Iris pigment epithelial cell (primary cell): ENCODE data around the gene PACSIN3.

Source experiments
- DNase-seq: peaks from one replicate; pipeline ENCODE4 v3.0.0-alpha.2; 2011; ENCODE audit warnings: low read depth

PACSIN3 gene

GRCh38 chr11:47152953-47153950, 33.0 kb downstream of the PACSIN3 start:
- DNase-seq: peak; percentile 66

GRCh38 chr11:47152126-47152952, 33.9 kb downstream of the PACSIN3 start:
- DNase-seq: no peak

- no peak for DNase-seq
Observed at GRCh38 chr11:47149782-47150181, 36.5 kb downstream of the PACSIN3 start.

- DNase-seq: no peak
Observed at GRCh38 chr11:47148903-47149531, 37.2 kb downstream of the PACSIN3 start.

- no peak for DNase-seq
Observed at GRCh38 chr11:47148270-47148669, 38.0 kb downstream of the PACSIN3 start.

- DNase-seq: no peak
Observed at GRCh38 chr11:47147681-47148080, 38.6 kb downstream of the PACSIN3 start.

GRCh38 chr11:47147250-47147649, 39.0 kb downstream of the PACSIN3 start:
- DNase-seq: no peak

- DNase-seq: no peak
Observed at GRCh38 chr11:47144541-47144940, 41.7 kb downstream of the PACSIN3 start.

GRCh38 chr11:47143322-47143721, 42.9 kb downstream of the PACSIN3 start:
- DNase-seq: peak; percentile 86

GRCh38 chr11:47139878-47140277, 46.4 kb downstream of the PACSIN3 start:
- DNase-seq: no peak

GRCh38 chr11:47137476-47137875, 48.8 kb downstream of the PACSIN3 start:
- DNase-seq: no peak

- no peak for DNase-seq
Observed at GRCh38 chr11:47136921-47137320, 49.3 kb downstream of the PACSIN3 start.

GRCh38 chr11:47136327-47136726, 49.9 kb downstream of the PACSIN3 start:
- DNase-seq: no peak

GRCh38 chr11:47132981-47133380, 53.3 kb downstream of the PACSIN3 start:
- DNase-seq: no peak

GRCh38 chr11:47132490-47132889, 53.7 kb downstream of the PACSIN3 start:
- DNase-seq: no peak

- no peak for DNase-seq
Observed at GRCh38 chr11:47131136-47131535, 55.1 kb downstream of the PACSIN3 start.

GRCh38 chr11:47130543-47130942, 55.7 kb downstream of the PACSIN3 start:
- no peak for DNase-seq
